Left ventricle myocardium superior (tissue), 1 donor: ENCODE data around the gene LEFTY1. TPM values are rescaled to one million over a fixed set of nuclear protein-coding genes. Genes with fewer than 3 reads are reported as not detected.

Source experiments
- ATAC-seq: fragments of 200-7000 bp; cut with Tn5 transposase; one replicate; pipeline ENCODE4 v1.9.1; 2020; ENCODE audit warnings: mild to moderate bottlenecking, moderate library complexity
- DNase-seq: peaks from one replicate; pipeline ENCODE4 v3.0.0-alpha.2; 2020
- intact Hi-C: fragments of 100-400 bp; cut with micrococcal nuclease; formaldehyde crosslinking; loops from one replicate; pipeline ENCODE4 v1.11.0; 2022
- total RNA-seq: library from RNA; stranded (reverse); fragmentation: NEBNext Ultra II Directional; extraction: Animal tissue kit (Norgen Biotek cat#: 25700); gene quantifications from one replicate; pipeline ENCODE4 v1.2.1, GENCODE V29; 2021
- donor health status: DM: no; HTN: yes; CAD: no; lungs with severe emphysema.

The LEFTY1 gene
- total RNA-seq, 1 donor from 2014 or later: not detected

- no peak for ATAC-seq
- intact Hi-C loops: no loop called here
- peak; percentile 7 for DNase-seq
Observed at GRCh38 chr1:225859151-225859550, 29.8 kb downstream of the LEFTY1 start.

GRCh38 chr1:225857256-225857655 lies 31.7 kb downstream of the LEFTY1 start:
- DNase-seq (no peak), ATAC-seq (no peak)
- intact Hi-C loops: no loop called here

- intact Hi-C loops: no loop called here
- ATAC-seq (no peak), DNase-seq (peak; percentile 8)
Observed at GRCh38 chr1:225855503-225856300, 33.2 kb downstream of the LEFTY1 start.

- intact Hi-C loops: no loop called here
- peak; percentile 19 for DNase-seq
- no peak for ATAC-seq
Observed at GRCh38 chr1:225853441-225853840, 35.5 kb downstream of the LEFTY1 start.

- ATAC-seq (no peak), DNase-seq (peak; percentile 12)
- intact Hi-C loops: no loop called here
Observed at GRCh38 chr1:225852413-225853124, 36.4 kb downstream of the LEFTY1 start.

- intact Hi-C loops: no loop called here
- ATAC-seq: no peak
- no peak for DNase-seq
Observed at GRCh38 chr1:225851805-225852204, 37.1 kb downstream of the LEFTY1 start.

GRCh38 chr1:225850370-225850769 lies 38.6 kb downstream of the LEFTY1 start:
- intact Hi-C loops: no loop called here
- ATAC-seq: no peak
- no peak for DNase-seq

- ATAC-seq: no peak
- DNase-seq: peak; percentile 69
- intact Hi-C loops: no loop called here
Observed at GRCh38 chr1:225849925-225850324, 39.0 kb downstream of the LEFTY1 start.

GRCh38 chr1:225848030-225848955 lies 40.7 kb downstream of the LEFTY1 start:
- no peak for ATAC-seq

GRCh38 chr1:225847610-225848009 lies 41.3 kb downstream of the LEFTY1 start:
- intact Hi-C loops: no loop called here
- DNase-seq: peak; percentile 18
- no peak for ATAC-seq

More at GRCh38 chr1:225848030-225848955, 40.7 kb downstream of the LEFTY1 start:
- peak; percentile 32 for DNase-seq
- intact Hi-C loops: no loop called here

- DNase-seq: peak; percentile 27
- ATAC-seq: no peak
- intact Hi-C loops: no loop called here
Observed at GRCh38 chr1:225846331-225847310, 42.3 kb downstream of the LEFTY1 start.

- peak; percentile 82 for ATAC-seq
- peak; percentile 85 for DNase-seq
- intact Hi-C loops: no loop called here
Observed at GRCh38 chr1:225845571-225846259, 43.2 kb downstream of the LEFTY1 start.

- DNase-seq (no peak), ATAC-seq (no peak)
- intact Hi-C loops: no loop called here
Observed at GRCh38 chr1:225845097-225845496, 43.8 kb downstream of the LEFTY1 start.

GRCh38 chr1:225844236-225845061 lies 44.5 kb downstream of the LEFTY1 start:
- DNase-seq (no peak), ATAC-seq (no peak)
- intact Hi-C loops: no loop called here

- DNase-seq (no peak), ATAC-seq (no peak)
- intact Hi-C loops: no loop called here
Observed at GRCh38 chr1:225843426-225843795, 45.5 kb downstream of the LEFTY1 start.

- intact Hi-C loops: no loop called here
- DNase-seq: no peak
- ATAC-seq: no peak
Observed at GRCh38 chr1:225842788-225843425, 46.0 kb downstream of the LEFTY1 start.

- DNase-seq (peak; percentile 29), ATAC-seq (no peak)
- intact Hi-C loops: no loop called here
Observed at GRCh38 chr1:225842074-225842473, 46.9 kb downstream of the LEFTY1 start.
